ENCODE measurements around the gene KISS1.

KISS1 gene

DNA sequence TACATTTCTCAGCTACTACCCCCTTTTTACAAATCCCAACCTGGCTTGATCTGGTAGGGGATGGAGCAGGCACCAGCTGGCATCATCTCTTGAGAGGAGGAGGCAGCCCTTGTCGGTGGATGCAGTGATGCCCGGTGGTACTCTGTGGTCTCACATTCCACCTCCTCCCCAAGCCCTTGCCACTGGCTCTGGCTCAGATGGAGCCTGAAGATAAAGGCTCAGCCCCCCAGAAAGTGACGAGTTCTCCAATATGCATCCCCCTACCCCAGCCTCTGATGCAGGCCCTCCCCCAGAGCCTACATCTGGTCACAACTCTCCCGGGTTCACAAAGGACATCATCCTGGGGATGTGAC lies 21.3 kb upstream of the KISS1 start:
- no peak for DNase-seq (ENCODE audit: low spot score)

DNA sequence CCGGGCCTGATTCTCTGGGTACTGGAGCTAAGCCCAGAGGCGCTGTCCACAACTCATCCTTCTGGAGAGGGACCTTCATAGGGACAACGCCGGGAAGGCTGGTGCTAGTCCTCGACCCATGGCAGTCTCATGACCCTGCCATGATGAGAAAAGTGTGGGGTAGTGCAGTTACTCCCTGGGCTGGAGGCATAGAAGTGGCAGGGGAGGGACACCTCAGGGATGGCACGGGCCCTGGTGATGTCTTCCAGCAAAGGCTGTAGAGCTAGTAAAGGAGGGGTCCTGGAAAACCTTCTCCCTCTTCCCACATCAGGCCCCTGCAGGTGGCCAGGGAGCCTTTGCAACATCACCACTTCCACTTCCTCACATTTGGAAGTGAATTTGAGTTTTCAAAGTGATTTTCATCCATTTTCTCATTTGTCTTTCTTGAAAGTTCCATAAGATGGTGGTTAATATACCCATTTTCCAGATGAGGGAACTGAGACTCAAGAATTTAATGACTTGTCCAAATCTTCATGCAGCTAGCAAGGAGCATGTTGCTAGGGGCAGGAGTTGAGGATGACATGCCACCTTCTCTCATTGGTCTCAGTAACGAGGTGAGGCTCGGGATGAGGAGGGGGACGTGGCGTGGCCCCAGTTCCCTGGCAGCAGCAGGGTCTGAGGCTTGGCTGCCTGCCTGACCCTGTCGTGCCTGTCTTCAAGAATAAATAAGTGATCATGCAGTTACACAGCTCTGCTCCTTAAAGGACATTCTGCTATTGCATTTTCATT lies 20.8 kb upstream of the KISS1 start:
- no peak for DNase-seq (ENCODE audit: low spot score)

- no peak for DNase-seq (ENCODE audit: low spot score)
Measured at GRCh38 chr1:204216236-204216635, 19.9 kb upstream of the KISS1 start.

DNA sequence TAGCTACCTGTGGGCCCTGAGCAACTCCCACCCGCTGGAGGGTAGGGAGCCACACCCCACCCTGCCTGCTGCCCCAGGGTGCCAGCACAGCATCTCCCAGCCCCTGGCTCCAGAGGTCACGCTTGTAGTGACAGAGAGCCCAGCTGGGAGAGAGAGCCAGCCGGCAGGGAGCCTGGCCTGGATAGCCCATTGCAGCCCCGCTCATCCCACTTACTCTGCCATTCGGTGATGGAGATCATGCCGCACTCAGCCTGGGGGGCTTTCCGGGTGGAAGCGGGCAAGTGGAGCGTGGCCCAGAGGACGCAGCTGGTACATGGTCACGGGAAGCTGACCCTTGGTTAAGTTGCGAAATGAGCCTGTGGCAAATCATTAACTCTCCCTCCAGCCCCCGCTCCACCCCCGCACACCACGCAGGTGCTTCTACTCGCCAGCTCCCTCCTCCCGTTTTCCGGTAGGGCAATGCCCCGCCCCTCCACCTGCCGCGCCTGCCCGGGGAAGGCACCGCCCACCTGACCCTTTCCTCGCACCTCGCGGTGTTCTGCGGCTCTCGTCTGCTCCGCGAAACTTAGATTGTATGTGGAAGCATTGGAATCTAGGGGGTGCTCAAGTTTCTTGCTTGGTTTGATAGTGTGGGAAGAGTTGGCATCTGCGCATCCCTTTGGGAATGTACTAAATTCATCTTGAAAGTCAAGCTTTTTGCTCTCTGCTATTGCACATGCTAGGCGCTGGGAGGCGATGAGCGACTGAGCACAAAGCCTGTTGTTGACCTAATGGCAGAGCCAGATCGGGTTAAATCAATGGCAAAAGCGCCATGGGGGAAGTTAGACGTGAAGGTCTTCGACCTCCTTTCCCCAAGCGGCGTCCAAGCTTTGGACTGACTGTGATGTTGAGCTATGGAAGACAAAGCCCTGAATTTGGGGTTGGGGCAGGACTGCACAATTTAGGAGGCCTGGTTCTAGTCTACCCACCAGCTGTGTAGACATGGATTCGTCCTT lies 17.7 kb upstream of the KISS1 start, which contains the start of gene GOLT1A:
GOLT1A (minus strand) TSS at position 321 of the 995 bp plus-strand sequence; CDS start at position 239, 82 bp downstream.
- peak; percentile 26 for DNase-seq (ENCODE audit: low spot score)

- DNase-seq (ENCODE audit: low spot score), result no peak
Measured at GRCh38 chr1:204212715-204213114, 16.4 kb upstream of the KISS1 start.

GRCh38 chr1:204211046-204211445 lies 14.8 kb upstream of the KISS1 start:
- no peak for DNase-seq (ENCODE audit: low spot score)

DNA sequence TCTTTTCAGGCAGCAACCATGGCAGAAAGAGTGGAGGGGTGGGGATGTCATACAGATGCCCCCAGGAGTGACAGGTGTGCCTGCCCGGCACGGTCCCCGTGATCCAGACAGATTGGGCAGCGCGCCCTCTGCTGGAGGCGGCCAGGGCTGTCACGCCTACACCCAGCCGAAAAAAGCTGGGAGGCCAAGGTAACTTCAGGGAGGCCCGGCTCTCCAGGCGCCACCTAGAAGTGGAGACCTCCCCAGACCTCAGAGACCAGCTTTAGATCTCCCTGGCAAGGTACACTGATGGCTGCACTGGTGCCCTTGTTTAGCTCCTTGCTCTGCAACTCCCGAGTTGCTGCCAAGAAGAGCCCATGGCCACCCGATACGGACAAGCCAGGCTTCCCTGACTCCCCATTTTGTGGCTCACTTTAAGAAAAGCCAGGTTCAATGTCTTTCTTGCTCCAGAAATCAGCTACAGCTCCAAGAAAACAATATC lies 10.9 kb upstream of the KISS1 start:
- DNase-seq (ENCODE audit: low spot score), result peak; percentile 63

- DNase-seq (ENCODE audit: low spot score), result no peak
Measured at GRCh38 chr1:204206121-204206520, 9.8 kb upstream of the KISS1 start.

GRCh38 chr1:204205486-204205885 lies 9.2 kb upstream of the KISS1 start:
- DNase-seq (ENCODE audit: low spot score), result no peak

- DNase-seq (ENCODE audit: low spot score), result no peak
Measured at GRCh38 chr1:204204944-204205343, 8.7 kb upstream of the KISS1 start.

GRCh38 chr1:204203206-204203767 lies 7.0 kb upstream of the KISS1 start:
- DNase-seq (ENCODE audit: low spot score), result no peak

DNA sequence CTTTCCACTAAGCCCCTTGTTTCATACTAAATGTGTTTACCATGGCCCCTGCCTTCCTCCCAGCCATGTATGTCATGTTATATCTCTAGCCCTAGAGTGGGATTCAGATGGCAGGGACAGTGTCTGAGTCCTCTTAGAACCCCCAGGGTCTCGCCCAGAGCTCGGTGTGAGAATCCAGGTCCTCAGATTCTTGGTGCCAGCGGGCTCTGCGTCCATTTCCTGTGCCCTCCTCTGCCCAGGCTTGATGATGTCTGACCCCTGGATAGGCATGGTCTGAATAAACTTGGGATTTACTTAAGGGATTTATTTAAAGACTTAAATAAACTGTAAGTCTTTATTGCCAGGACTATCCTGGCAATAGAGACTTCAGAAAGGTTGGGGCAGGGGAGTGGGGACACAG lies 6.2 kb upstream of the KISS1 start:
- DNase-seq (ENCODE audit: low spot score), result no peak

DNA sequence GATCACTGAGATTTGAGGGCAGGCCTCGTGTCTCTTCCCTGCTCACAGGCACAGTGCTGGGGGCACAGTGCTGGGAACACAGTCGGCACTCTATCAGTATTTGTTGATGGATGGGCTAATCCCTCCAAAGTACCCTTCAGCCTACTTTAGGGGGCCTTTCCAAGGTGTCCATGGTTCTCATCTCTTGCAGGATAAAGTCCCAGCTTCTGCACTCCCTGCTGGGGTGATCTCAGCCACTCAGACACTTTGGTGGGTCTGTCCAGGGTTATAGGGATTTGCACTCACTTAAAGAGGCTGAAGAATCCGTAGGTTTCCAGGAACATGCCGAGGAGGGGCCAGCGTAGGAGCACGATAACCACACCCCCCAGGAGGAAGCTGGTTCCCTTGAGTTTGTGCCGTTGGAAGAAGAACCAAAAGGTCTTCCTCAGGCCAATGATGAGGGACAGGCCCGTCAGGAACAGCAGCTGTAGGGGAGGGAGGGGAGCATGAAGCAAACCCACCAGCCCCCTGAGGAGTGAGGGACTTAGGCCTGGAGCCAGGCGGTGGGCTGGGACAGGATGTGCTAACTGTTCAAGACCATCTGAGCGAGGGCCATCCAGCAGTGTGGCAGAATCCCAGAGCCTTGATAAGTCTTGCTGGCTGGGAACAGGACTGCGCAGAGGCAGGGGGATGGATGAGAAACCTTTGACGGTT lies 5.2 kb upstream of the KISS1 start:
- DNase-seq (ENCODE audit: low spot score), result no peak

GRCh38 chr1:204199579-204199978 lies 3.3 kb upstream of the KISS1 start:
- DNase-seq (ENCODE audit: low spot score), result no peak

DNA sequence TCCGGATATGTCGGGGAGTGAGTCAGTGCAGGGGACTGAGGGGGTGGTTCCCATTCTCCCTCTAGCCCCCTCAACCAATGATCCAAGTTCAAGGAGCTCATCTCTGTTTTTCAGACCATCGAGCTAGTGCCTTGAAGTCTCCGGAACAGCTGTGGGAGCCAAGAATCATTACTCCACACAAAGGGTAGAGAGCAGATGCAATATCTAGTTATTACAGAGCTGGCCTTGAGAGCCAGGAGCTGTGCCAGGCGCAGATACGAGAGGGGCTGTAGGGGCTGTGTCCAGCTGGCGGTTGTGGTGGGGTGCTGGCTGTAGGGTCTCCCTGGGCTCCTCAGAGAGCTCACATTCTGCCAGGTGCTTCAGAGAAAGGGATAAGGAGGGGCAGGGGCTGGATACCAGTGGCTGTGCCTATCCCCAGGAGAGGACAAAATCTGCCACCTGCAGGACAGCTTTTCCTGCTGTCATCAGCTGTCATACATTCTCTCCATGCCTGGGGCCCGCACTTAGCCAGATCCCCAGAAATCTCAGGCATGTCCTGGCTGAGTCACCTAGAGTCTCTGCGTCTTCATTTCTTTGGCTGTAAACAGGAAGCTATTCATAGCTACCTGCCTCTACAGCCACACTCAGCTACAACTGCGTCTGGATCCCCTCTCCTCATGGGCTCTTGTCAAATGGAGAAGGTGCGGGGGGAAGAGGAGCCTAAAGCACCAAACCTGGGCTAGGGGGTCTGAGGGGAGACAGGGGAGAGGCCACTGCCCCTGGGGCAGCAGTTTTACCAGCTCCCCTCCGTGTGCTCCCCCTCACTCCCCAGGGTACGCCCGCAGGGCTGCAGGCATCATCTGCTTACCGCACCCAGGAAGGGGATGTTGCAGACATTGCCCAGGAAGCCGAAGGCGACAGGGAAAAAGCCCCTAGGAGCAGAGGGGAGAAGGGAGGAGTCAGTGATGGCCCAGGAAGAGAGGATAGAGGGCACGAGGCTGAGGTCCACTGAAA lies 2.4 kb upstream of the KISS1 start:
- no peak for DNase-seq (ENCODE audit: low spot score)

GRCh38 chr1:204197068-204197467 lies 777 bp upstream of the KISS1 start:
- DNase-seq (ENCODE audit: low spot score), result no peak

DNA sequence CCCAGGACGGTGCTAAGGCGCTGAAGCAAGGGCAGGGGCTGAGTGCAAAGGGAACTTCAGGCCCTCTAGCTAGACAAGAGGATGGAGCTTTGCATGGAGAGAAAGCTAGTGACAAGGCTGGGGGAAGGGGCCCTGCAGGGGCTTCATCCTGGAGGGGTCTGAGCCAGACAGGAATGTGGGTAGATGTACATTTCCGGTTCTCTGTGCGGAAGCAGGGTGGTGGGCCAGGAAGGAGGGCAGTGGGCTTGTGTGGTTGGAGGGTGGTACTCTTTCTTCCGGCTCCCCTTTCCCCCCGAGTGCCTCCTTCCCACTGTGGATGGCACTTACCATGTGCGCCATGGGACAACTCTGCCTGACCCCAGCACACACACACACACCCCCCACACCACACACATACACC lies 1.5 kb downstream of the KISS1 start:
- DNase-seq (ENCODE audit: low spot score), result no peak

GRCh38 chr1:204194080-204194479 lies 2.2 kb downstream of the KISS1 start:
- no peak for DNase-seq (ENCODE audit: low spot score)

DNA sequence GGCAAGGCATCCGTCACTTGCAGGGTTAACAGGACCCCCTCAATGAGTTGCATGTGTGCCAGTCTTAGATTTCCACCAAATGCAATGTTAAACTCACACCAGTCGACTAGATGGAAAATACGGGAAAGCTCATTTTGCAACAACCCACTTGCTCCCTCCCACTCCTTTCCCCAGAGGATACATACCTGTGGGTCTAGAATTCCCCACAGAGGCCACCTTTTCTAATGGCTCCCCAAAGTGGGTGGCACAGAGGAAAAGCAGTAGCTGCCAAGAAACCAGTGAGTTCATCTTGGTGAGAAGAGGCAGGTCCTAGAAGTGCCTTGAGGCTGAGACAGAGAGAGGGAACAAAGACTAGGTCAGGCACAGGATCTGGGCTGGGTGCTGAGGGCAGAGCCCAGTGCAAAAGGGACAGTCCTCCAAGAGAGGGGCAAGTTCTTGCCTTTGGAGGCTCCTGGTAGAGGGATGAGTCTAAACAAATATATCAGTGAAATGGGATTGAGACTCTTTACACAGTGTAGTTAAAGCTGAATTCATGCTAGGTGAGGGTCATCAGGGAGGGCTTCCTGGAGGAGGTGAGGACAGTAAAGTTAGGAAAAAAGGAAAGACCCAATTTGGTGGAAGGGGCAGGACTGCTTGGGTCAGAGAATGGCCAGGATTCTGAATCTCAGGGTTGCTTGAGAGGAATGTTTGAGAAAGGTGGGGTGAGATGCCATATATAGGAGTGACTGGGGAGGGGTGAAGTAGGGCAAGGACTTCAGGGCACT lies 3.5 kb downstream of the KISS1 start:
- no peak for DNase-seq (ENCODE audit: low spot score)

DNA sequence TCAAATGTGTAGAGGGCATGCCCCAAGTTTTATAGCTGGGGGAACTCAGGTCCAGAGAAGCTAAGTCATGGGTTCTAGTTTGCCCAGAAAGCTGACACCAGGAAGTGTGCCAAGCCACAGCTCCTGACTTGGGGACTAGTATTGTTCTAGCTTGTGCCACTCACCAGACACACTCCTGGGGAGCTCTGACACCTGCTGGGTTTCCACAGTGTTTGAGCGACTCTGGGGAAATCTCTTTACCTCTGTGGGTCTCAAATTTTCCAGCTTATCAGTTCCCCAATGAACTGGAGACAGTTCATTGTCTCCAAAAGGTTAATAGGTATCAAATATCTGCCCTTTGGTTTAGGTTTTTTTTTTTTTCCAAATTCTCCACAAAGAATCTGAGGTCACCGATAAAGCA lies 4.2 kb downstream of the KISS1 start:
- DNase-seq (ENCODE audit: low spot score), result no peak
